DMS114 treated with DMSO at 0.1 percent for 48 hours (cell line): ENCODE data around the gene KIAA1328.
A peak's percentile ranks its signal among the peaks of the same experiment; 100 is the strongest.
"Not testable (repeated sequence)": the region's sequence is repeated elsewhere in the genome, so short reads cannot be mapped to it uniquely, and the experiment has no call there.

Source experiments
- DNase-seq: peaks from one replicate; lab custom pipeline; 2025; ENCODE audit not compliant: unreplicated experiment; lab: John Stamatoyannopoulos, UW

KIAA1328 gene

DNA sequence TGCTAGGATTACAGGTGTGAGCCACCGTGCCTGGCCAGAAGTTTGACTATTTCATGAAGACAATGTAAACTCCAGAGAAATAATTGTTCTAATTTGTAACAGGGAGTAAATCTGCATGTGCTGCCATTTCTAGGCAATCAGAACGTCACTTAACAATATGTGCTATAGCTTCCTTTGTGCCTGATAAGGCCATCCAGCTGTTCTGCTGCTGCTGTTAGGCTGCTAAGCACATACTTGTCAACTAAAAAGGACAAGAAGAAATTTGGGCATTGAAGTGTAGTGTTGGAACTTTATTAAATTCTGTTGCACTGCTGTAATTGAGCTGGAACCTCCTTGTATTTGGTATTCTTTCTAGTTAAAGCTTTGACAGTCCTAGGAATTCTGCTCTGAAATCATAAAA is 57.1 kb downstream of the KIAA1328 start:
- no peak for DNase-seq

DNA sequence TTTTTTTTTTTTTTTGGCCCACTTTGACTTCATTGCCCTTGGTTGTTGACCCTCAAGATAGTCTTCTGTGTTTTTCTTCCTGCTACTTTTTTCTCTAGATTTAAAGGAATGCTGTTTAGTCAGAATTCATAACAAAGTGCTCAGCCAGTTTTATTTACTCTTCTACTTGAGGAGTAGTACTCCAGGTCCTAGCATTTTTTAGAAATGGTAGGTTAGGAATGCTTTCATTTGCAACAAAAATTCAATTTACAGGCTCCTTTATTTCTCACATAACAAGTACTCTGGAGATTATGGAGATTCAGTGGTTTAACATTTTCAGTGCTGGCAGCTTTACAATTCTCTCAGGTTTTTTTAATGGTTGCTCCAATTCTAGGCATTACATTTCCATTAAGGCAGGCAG is 58.2 kb downstream of the KIAA1328 start:
- DNase-seq, result no peak

DNA sequence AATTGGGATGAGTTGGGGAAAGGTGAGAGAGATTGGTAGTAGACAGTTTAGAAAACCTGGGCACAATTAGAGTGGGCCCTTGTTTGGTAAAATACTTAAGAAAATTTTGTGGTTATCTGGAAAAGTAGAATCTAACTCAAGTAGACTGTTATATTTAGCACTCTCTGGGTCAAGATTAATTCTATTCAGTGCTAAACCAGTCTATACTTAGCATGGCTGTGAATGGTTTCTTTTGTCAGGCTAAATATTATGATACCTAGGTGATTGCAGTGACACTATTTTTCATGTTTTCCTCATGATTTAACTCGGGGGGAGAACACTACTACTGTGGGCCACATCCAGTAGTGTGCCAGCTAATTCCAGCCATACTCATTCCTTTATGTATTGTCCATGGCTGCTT is 58.9 kb downstream of the KIAA1328 start:
- no peak for DNase-seq

DNA sequence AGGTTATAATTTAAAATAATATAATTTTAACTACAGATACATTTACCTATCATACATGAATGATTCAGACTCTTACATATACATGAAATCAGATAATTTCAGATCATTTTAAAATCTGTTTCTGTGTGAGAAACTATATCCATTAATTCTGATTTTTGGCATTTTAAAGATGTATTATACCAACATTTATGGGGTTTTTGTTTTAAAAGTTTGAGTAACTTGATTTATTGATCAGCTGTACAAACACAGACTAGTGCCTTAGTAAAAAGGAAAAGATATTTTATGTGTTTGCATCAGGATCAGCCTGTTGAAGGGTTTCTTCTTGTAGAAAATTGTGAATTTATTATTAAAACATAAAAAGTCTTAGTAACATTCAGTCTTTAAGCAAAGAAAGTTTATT is 59.9 kb downstream of the KIAA1328 start:
- no peak for DNase-seq

DNA sequence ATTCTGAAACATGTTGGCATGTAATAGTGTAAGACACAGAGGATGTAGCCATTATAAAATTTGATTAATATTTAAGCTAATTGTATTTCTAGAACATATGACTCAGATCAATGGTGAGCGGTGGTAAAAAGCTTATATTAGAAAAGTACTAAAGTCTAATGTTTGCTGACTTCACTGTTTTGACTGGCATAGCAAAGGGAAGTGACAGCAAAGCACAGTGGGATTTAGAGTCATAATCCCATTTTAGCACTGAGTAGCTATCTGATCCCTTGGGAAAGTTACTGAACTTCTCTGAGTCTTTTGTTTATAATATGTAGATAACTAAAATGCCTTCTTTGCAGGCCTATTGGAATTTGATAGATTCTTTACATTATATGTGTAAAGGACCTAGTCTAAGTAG is 60.4 kb downstream of the KIAA1328 start:
- no peak for DNase-seq

DNA sequence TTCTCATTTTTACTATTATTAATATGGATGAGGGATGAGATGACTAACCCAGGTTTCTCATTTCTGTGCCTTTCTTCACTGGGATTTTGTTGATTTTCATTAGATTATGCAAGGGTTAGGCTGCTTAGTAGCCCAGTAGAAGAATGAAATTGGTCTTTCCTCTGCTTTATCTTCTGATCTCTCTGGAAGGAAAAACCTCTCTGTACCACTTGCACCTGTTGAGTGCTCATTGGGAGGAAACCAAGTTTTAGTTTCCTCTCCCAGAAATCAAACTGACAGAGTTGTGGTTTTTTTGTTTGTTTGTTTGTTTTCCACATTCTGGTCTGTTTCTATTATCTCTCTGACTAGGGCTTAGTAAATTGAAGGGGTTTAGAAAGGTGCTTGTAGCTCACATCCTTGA is 60.8 kb downstream of the KIAA1328 start:
- no peak for DNase-seq

DNA sequence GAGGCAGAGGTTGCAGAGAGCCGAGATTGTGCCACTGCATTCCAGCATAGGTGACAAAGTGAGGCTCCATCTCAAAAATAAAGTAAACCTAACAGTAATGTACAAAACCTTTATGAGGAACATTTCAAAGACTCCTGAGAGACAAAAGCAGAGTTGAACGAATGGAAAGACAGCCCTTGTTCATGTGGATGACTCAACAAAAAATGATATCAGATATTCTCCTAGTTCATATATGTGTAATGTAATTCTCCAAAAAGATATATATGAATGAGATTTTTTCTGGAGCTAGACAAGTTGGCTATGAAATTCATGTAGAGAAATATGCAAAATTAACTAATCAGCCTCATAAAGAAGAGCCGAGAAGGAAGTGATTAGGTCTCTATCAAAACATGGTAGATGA is 61.7 kb downstream of the KIAA1328 start:
- no peak for DNase-seq

DNA sequence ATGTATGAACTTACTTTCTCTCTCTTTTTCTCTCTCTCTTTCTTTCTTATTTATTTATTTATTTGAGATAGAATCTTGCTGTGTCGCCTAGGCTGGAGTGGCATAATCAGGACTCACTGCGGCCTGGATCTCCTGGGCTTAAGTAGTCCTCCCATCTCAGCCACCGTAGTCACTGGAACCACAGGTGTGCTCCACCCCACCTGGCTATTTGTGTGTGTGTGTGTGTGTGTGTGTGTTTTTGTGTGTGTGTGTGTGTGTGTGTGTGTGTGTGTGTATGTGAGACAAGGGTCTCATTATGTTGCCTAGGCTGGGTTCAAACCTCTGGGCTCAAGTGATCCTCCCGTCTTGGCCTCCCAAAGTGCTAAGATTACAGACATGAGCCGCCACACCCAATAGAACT is 64.3 kb downstream of the KIAA1328 start:
- no peak for DNase-seq

DNA sequence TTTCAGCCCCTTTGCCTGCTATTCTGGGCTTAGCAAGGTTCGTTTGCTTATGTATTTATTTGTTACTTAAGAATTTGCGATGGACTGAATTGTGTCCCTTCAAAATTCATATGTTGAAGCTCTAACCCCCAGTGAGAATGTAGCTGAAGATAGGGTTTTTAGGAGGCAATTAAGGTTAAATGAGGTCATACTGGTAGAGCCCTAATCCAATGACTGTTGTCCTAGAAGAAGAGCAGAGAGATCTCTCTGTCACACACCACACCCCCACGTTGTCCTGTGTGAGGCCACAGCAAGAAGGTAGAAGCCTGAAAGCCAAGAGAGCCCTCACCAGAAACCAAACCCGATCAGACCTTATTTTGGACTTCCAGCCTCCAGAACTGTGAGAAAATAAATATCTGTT is 66.7 kb downstream of the KIAA1328 start:
- DNase-seq, result no peak

DNA sequence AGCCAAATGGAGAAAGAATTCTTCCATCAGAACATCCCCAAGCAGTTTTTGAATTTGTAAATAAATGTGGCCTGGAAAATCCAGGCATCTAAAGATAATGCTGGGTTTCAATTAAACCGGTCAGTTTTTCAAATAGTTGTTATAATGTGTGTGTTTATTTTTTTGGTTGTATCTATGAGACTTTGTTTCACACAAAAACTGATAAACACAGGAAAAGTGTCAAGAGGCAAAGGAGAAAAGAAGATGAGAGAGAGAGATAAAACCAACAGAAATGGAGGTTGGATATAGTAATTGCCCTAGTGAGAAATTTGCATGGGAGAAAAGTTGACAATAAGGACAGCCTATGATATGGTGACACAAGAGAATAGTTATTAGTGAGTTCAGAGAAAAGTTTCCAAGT is 68.3 kb downstream of the KIAA1328 start:
- no peak for DNase-seq

DNA sequence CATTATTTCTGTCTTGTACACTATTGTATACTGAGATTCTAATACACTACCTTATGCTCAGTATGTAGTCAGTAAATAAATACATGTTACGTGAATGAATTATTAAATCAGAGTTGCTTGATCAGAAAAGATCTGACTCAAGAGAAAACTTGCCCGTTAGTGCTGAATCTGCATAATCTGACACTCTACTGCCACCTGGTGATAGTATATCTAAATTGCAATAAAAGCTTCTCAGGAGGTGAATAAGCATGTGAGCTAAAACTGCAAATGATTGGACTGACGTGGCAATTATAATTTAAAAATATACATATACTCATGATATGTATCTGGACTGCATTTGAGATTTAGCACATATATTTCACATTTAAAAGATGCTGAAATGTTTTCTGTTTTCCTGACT is 70.4 kb downstream of the KIAA1328 start:
- no peak for DNase-seq

DNA sequence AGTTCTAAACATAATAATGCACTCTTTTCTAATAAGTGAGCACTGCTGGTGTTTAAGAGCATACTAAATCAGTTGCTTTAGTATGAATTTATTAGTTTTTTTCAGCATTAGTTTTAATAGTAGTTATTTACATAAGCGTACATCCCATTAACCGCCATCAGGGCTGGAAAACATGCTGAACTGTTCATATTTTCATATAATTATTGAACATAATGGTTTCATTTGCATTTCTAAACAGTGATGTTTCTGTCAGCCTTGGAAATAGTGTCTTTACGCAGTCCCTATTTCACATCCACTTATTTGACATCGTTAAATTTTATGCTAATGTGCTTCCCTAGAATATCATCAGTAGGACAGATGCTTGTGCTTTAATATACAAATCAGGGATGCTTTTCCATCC is 71.5 kb downstream of the KIAA1328 start:
- no peak for DNase-seq

DNA sequence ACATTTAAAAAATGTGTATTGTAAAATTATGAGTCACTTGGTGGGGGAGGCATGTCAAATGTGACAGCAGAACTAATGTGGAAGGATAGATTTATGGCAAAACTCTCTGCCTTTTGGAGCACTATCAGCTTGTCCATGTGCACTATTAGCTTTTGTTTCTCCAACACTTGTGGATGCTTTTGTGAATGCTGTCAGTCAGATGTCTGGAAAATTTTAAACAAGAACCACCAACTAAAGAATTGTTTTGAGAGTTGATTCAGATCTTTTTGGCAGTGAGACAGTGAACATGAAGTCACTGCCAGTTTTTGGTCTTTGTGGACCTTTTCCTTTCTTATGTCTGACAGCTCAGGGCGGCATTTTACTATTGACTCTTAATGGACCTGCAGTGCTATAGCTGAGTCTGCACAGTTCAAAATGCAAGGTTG is 72.4 kb downstream of the KIAA1328 start:
- no peak for DNase-seq

DNA sequence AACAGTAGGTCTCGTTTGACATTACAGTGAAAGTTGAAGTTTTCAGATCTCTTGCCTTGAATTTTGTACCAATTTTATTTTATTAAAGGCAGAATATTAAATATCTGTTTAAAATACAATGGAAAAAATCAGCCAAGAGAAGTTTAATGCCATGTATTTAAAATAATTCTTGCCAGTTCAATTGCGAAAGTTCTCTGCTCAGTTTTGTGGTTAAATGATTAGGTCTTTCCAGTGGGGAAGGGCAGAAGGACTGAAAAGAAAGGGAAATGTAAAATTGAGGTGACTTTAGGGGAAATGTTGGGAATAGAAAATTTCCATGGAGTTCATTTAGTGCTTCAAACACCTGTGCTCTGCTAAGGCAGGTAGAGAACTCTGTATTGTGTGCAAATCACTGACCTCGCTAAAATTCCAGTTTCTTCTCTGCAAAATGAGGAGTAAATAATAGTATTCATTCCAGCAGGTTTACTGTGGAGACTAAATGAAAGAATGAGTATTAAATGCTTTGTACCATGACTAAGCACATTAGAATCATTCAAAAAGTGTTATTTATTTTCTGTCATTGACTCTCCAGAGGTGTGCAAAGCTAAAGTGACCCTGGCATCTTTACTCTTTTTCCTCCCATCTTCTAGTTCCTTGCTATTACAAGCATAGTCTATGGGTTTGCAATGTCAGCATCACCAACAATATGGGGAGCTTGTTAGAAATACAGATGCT is 74.4 kb downstream of the KIAA1328 start:
- DNase-seq, result no peak

DNA sequence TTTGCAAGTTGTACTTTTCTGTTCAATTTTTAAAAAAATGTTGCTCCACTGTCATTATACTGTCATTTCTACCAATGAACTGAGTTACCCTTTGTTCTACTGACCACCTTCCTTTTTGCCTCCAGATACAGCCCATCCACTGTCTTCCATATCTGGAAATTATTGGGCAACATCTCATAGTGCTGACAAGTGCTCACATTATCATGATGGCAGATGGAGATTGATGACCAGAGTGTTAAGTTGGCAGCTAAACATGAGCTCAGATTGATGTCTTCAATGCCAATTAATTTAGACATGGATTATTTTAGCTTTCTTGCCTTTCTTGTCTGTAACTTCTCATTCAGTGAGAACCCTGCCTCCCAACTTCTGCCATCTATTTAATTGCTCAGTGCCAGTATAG is 76.6 kb downstream of the KIAA1328 start:
- no peak for DNase-seq

DNA sequence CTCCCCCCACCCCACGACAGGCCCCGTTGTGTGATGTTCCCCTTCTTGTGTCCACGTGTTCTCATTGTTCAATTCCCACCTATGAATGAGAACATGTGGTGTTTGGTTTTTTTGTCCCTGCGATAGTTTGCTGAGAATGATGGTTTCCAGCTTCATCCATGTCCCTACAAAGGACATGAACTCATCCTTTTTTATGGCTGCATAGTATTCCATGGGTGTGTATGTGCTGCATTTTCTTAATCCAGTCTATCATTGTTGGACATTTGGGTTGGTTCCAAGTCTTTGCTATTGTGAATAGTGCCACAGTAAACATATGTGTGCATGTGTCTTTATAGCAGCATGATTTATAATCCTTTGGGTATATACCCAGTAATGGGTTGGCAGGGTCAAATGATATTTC is 80.4 kb downstream of the KIAA1328 start:
- DNase-seq, result not testable (repeated sequence)

DNA sequence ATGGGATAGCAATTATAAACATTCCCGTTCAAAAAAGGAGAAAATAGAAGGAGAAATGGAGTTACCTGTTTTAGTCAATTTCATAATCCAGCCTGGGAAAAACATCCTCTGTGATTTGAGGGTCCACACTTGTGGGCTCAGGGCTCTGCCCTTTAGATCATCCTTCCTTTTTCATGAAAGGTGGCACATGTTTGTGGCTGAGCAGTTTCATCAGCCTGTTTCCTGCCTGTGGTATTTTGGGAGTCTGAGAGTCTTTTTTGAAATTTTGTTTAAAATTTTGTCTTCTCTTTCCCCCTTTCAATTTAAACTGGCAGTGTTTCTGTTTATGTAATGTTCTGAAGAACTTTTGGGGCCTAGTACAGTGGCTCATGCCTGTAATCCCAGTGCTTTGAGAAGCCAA is 84.0 kb downstream of the KIAA1328 start:
- no peak for DNase-seq

DNA sequence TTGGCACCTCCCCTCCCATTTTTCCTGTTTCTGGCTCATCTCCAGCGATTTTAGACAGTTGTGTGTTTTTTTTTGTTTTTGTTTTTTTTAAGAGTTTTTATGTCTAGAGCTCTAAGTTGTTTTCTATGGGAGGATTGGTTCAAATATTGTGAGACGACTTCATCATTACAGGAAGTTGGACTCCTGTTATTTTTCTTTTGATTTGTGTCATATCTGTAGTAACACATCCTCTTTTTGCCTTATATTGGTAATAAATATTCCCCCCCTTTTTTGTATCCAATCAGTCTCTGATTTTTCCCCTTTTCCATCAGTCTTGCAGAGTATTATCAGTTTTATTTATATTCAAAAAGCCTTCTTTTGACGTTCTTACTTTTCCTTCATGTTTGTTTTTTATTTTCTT is 89.0 kb downstream of the KIAA1328 start:
- DNase-seq, result no peak

DNA sequence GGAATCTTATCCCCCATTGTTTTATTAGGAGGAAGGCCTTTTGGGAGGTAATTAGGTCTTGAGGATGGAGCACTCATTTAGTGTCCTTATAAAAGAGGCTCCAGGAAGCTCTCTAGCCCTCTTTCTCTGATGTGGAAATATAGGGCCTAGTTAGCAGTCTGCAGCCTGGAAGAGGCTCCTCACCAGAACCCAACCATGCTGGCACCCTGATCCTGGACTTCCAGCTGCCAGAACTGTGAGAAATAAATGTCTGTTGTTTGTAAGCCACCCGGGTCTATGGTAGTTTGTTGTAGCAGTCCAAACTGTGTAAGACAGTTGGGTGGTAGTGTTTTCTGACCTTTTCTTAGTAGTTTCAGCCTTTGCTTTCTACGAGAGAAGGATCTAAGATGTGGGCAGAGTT is 100.7 kb downstream of the KIAA1328 start:
- no peak for DNase-seq

DNA sequence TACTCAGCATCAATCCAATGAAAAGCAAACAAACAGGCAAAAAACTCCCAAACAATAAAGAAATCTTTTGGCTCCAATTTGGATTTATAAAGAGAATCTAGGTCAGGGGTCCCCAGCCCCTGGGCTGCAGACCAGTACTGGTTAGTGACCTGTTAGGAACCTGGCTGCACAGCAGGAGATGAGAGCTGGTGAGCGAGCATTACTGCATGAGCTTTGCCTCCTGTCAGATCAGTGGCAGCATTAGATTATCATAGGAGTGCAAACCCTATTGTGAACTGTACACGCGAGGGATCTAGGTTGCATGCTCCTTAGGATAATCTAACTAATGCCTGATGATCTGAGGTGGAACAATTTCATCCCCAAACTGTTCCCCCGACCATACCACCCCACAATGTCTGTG is 102.2 kb downstream of the KIAA1328 start:
- no peak for DNase-seq

DNA sequence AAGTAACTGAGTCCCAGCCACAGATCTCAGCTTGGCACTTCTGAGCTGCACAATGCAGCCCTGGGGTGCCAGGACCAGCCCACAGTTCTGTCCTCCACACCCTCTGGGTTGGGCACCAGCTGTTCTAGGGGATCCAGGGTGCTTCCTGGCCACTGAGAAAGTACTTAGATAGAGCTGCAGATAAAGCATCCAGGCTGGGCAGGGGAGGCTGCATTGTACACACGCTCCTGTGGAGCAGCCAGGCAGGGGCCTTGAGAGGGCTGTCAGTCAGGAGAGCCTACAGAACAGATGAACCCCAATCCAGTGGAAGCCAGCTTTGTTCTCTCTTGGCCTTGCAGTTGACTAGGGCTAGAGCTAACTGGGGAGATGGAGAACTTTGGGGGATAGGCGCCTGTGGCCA is 104.6 kb downstream of the KIAA1328 start:
- no peak for DNase-seq

DNA sequence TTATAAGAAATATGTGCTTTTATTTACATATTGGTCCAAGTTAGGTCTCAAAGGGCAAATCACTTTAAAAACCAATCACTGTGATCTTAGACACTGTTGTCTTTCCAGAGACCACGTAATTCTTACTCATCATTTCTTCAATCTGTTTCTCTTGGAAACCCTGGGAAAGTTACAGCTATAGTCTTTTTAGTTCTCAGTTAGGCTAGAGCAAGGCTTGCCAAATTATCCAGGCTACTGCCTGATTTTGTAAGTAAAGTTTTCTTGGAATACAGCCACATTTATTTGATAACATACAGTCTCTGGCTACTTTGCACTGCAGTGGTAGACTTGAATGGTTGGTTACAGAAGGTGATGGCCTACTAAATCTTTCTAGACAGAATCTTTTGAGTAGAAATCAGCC is 106.0 kb downstream of the KIAA1328 start:
- no peak for DNase-seq

DNA sequence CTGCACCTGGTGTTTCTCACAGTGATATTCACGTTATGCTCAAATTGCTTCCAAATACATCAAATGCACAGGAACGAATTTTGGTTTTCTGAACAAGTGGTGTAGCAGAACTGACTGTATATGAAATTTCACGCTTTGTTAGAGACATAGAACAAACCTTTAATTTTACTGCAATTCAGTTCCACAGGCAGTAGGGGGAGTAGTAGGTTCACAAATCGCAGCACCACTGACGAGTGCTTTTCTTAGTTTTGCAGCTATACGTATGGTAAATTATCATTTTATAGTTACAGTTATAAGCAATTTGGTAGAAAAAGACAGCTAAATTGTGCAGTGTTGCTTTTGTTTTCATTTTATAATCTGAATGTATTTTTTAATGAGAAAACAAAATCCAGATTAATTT is 113.3 kb downstream of the KIAA1328 start:
- peak; percentile 8 for DNase-seq
